ENCODE data around the gene CFAP161.

The CFAP161 gene

DNA sequence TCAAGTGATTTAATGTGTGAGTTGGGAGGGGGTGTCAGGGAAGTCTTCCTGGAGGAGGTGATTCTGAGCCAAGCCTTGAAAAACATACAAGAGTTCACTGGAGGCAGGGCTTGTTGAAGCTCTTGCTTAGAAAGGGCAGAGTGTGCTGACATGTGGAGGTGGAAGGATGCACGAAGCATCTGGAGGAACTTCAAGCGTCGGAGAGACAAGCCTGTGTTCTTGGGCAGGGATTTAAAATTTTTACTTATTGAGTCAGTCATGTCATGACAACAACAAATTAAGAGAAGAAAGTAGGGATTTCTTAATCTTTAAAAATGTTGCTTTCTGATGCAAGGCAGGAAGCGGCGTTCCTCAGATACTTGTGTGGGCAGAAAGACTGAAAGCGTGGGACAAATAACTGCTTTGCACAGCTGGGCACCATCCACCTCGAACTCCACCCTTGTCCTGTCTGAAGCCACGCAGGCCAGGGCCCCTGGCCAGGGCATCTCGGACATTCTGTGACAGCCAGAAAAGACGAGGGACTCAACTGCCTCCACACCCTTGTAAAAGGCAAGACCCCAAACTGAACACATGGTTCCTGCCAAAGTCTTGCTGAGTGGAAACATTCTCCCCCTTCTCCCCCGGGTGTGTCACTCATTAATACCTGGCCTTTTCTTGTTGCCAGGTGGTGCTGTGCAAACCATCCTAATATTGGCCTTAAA is 55.7 kb downstream of the CFAP161 start:
- Histone ChIP-seq H3K36me3 (ENCODE audit: insufficient read depth, low read length) (no peaks in the 10 kb centered on the region), H3K27me3 (ENCODE audit: insufficient read depth, low read length, poor library complexity) (peaks cover 4% of the 10 kb centered on the region), H4K20me1 (ENCODE audit: insufficient read depth, low read length) (no peaks in the 10 kb centered on the region), H3K9ac (ENCODE audit: low read depth, low read length) (no peak overlapping the region), H3K4me2 (ENCODE audit: insufficient read depth, low read length) (no peak overlapping the region), H3K9me3 (ENCODE audit: insufficient read depth, low read length, severe bottlenecking) (no peaks in the 10 kb centered on the region), H3K79me2 (ENCODE audit: insufficient read depth, low read length) (no peaks in the 10 kb centered on the region), H2AFZ (ENCODE audit: low read depth, low read length) (no peak overlapping the region), H3K4me3 (ENCODE audit: low read depth in 1 of 2, low read length in 2 of 2) (no peak overlapping the region), H3K4me1 (ENCODE audit: insufficient read depth, low read length) (no peaks in the 10 kb centered on the region), H3K27ac (ENCODE audit: low read length) (no peak overlapping the region)
- no peak for TF ChIP-seq EZH2 (IDR thresholded peaks at IDR 0.05; ENCODE audit: borderline replicate concordance, low read depth, low read length, severe bottlenecking)
- TF ChIP-seq CTCF (IDR thresholded peaks at IDR 0.05; ENCODE audit: borderline replicate concordance, extremely low read depth, low read length, poor library complexity, severe bottlenecking): no peak
- ATAC-seq (ENCODE audit: insufficient read depth, low read depth): no peak
- no peak for DNase-seq

- TF ChIP-seq CTCF (IDR thresholded peaks at IDR 0.05; ENCODE audit: borderline replicate concordance, extremely low read depth, low read length, poor library complexity, severe bottlenecking) (no peak), EZH2 (IDR thresholded peaks at IDR 0.05; ENCODE audit: borderline replicate concordance, low read depth, low read length, severe bottlenecking) (no peak)
- Histone ChIP-seq H2AFZ (ENCODE audit: low read depth, low read length) (no peak overlapping the region), H3K36me3 (ENCODE audit: insufficient read depth, low read length) (no peaks in the 10 kb centered on the region), H3K4me2 (ENCODE audit: insufficient read depth, low read length) (no peak overlapping the region), H3K79me2 (ENCODE audit: insufficient read depth, low read length) (no peaks in the 10 kb centered on the region), H3K4me3 (ENCODE audit: low read depth in 1 of 2, low read length in 2 of 2) (no peak overlapping the region), H3K9me3 (ENCODE audit: insufficient read depth, low read length, severe bottlenecking) (no peaks in the 10 kb centered on the region), H3K9ac (ENCODE audit: low read depth, low read length) (no peak overlapping the region), H3K4me1 (ENCODE audit: insufficient read depth, low read length) (no peaks in the 10 kb centered on the region), H4K20me1 (ENCODE audit: insufficient read depth, low read length) (no peaks in the 10 kb centered on the region), H3K27ac (ENCODE audit: low read length) (no peak overlapping the region), H3K27me3 (ENCODE audit: insufficient read depth, low read length, poor library complexity) (peaks cover 4% of the 10 kb centered on the region)
- no peak for ATAC-seq (ENCODE audit: insufficient read depth, low read depth)
- DNase-seq: no peak
Observed at GRCh38 chr15:81190922-81191507, 56.9 kb downstream of the CFAP161 start.

GRCh38 chr15:81191701-81192100 is 57.6 kb downstream of the CFAP161 start:
- no peak overlapping the region for H3K4me3 ChIP-seq (ENCODE audit: low read depth in 1 of 2, low read length in 2 of 2)
- H3K27ac ChIP-seq (ENCODE audit: low read length): no peak overlapping the region
- H2AFZ ChIP-seq (ENCODE audit: low read depth, low read length): no peak overlapping the region
- H3K9ac ChIP-seq (ENCODE audit: low read depth, low read length): no peak overlapping the region
- no peak overlapping the region for H3K4me2 ChIP-seq (ENCODE audit: insufficient read depth, low read length)
- DNase-seq: no peak
- no peak for ATAC-seq (ENCODE audit: insufficient read depth, low read depth)
- no peaks in the 10 kb centered on the region for H3K9me3 ChIP-seq (ENCODE audit: insufficient read depth, low read length, severe bottlenecking)
- no peaks in the 10 kb centered on the region for H3K4me1 ChIP-seq (ENCODE audit: insufficient read depth, low read length)
- peaks cover 4% of the 10 kb centered on the region for H3K27me3 ChIP-seq (ENCODE audit: insufficient read depth, low read length, poor library complexity)
- no peaks in the 10 kb centered on the region for H3K79me2 ChIP-seq (ENCODE audit: insufficient read depth, low read length)
- H4K20me1 ChIP-seq (ENCODE audit: insufficient read depth, low read length): no peaks in the 10 kb centered on the region
- H3K36me3 ChIP-seq (ENCODE audit: insufficient read depth, low read length): no peaks in the 10 kb centered on the region
- TF ChIP-seq CTCF (IDR thresholded peaks at IDR 0.05; ENCODE audit: borderline replicate concordance, extremely low read depth, low read length, poor library complexity, severe bottlenecking): no peak
- no peak for TF ChIP-seq EZH2 (IDR thresholded peaks at IDR 0.05; ENCODE audit: borderline replicate concordance, low read depth, low read length, severe bottlenecking)
